GM18861 (cell line): Measurements from ENCODE around the gene KRTAP1-1.
"Not testable (repeated sequence)": the region's sequence is repeated elsewhere in the genome, so short reads cannot be mapped to it uniquely, and the experiment has no call there.

Experiments
- ATAC-seq: cut with Tn5 transposase; IDR thresholded peaks from one replicate; pipeline ENCODE4 v1.9.1; 2021; ENCODE audit not compliant: unreplicated experiment

KRTAP1-1 gene, protein sequence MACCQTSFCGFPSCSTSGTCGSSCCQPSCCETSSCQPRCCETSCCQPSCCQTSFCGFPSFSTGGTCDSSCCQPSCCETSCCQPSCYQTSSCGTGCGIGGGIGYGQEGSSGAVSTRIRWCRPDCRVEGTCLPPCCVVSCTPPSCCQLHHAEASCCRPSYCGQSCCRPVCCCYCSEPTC

DNA sequence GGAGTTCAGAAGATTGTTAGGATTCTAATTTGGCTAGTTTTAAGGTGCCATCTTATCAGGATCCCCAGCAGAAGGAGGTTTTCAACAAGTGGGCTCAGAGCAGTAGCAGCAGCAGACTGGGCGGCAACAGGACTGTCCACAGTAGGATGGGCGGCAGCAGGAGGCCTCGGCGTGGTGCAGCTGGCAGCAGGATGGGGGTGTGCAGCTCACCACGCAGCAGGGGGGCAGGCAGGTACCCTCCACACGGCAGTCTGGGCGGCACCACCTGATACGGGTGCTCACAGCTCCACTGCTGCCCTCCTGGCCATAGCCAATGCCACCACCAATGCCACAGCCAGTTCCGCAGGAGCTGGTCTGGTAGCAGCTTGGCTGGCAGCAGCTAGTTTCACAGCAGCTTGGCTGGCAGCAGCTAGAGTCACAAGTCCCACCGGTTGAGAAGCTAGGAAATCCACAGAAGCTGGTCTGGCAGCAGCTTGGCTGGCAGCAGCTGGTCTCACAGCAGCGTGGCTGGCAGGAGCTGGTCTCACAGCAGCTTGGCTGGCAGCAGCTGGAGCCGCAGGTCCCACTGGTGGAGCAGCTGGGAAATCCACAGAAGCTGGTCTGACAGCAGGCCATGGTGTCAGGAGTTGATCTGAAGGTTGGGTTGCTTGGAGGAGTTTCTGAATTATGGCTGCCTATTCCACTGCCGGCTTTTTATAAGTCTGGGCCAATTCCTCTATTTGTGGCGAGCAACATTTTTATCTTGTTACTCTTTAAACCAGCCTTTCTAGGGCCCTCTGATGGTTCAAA is at the start of gene KRTAP1-1:
TSS of gene KRTAP1-1 (minus strand) at position 668 of the 789 bp plus-strand sequence. CDS start at position 615, 53 bp downstream.
- ATAC-seq: not testable (repeated sequence)

DNA sequence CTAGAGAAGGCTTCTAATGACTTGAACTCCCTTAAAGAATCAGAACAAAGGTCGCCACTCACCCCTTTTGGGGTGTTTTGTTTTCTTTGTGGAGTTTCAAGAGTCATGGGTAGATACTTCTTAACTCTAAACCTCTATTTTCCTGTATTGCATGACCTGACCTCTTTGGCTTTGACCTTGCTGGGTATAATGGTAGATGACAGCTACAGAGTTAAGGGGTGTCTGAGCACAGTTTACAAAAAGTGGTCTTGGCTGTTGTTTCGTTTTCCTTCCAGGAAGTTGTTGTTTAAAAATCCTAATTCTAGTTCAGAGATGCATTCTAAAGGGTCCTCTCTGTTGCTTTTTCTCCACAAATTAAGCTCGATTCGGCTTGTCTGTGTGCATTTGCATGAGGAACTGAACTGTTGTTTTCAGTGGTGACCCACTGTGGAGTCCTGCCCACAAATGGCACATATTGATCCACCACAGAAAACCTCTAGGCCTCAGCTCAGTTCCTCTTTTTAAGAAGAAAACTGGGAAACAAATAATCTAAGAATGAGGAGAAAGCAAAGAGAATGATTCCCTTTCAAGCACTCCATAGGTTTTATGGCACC is 47.6 kb upstream of the KRTAP1-1 start:
- not testable (repeated sequence) for ATAC-seq

- not testable (repeated sequence) for ATAC-seq
Observed at GRCh38 chr17:41084100-41084856, 43.0 kb upstream of the KRTAP1-1 start, which contains the start of gene KRTAP4-7. Gene KRTAP4-7 (plus strand): TSS chr17:41084150. CDS start chr17:41084207, 57 bp downstream.

DNA sequence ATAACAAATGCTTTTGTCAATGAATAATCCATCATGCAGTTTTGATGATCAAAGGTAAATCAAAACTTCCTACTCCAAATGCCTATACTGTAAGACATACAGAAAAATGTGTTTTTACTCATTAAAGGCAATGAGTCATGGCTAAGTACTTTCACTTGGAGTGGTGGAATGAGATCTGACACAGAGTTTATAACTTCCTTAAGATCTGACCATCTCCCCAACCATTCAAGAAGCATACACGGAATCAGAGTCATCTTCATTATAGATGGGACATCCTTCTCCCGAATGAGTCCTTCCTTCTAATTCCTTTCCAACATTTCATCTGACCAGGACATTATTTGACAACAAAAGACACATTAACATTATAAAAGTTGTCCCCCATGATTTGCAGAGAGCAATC is 42.2 kb upstream of the KRTAP1-1 start:
- not testable (repeated sequence) for ATAC-seq

- no peak for ATAC-seq
Observed at GRCh38 chr17:41082626-41083025, 41.4 kb upstream of the KRTAP1-1 start.

DNA sequence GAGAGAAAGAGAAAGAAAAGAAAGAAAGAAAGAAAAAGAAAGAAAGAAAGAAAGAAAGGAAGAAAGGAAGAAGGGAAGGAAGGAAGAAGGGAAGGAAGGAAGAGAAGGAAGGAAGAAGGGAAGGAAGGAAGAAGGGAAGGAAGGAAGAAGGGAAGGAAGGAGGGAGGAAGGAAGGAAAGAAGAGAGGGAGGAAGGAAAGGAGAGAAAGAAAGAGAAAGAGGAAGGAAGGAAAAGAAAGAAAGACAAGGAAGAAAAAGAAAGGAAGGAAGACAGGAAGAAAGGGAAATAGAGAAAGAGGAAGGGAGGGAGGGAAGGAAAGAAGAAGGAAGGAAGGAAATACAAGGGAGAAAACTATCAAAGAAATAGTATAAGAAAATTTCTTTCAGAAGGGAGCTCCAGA is 35.5 kb upstream of the KRTAP1-1 start:
- no peak for ATAC-seq

- no peak for ATAC-seq
Observed at GRCh38 chr17:41073676-41074075, 32.4 kb upstream of the KRTAP1-1 start.

DNA sequence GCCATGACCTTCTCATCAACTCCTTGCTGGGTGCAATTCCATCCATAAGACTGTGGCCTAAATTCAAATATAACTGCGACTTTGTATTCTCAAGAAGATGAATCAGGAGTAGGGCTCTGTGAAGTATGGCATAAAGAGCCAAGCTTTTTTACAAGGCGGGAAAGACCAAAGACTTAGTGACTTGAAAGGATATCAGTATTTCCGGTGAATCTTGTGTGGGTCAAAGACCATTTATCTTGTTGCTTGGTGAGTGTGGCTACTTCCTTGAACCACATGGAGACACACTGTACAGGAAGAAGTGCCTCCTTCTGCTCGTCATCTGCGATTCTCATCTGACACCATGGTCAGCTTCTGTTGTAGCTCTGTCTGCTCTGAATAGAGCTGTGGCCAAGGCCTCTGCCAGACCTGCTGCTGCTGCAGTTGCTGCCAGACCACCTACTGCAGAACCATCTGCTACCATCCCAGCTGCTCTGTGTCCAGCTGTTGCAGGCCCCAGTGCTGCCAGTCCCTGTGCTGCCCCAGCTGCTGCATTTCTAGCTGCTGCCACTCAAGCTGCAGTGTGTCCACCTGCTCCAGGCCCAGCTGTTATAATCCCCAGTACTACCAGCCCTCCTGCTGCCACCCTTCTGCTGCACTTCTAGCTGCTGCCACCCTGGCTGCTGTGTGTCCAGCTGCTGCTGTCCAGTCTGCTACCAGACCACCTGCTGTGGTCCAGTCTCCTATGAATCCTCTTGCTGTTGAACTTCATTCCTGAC is 30.5 kb upstream of the KRTAP1-1 start:
- ATAC-seq: no peak

DNA sequence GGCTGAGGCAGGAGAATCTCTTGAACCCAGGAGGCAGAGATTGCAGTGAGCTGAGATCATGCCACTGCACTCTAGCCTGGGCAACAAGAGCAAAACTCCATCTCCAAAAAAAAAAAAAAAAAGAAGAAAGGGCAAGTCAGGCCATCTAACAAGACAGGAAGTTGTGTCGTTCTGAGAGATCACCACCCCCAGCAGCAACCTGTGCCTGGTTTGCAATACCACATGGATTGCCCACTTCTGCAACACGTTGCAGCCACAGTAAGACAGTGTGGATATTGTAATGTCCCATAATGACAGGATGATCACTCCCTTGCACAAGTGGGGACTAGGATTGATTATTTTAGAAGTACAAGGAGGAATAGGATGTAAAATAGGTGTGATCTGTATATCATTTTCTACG is 27.8 kb upstream of the KRTAP1-1 start:
- ATAC-seq: no peak

- ATAC-seq: no peak
Observed at GRCh38 chr17:41067281-41067680, 26.0 kb upstream of the KRTAP1-1 start.

DNA sequence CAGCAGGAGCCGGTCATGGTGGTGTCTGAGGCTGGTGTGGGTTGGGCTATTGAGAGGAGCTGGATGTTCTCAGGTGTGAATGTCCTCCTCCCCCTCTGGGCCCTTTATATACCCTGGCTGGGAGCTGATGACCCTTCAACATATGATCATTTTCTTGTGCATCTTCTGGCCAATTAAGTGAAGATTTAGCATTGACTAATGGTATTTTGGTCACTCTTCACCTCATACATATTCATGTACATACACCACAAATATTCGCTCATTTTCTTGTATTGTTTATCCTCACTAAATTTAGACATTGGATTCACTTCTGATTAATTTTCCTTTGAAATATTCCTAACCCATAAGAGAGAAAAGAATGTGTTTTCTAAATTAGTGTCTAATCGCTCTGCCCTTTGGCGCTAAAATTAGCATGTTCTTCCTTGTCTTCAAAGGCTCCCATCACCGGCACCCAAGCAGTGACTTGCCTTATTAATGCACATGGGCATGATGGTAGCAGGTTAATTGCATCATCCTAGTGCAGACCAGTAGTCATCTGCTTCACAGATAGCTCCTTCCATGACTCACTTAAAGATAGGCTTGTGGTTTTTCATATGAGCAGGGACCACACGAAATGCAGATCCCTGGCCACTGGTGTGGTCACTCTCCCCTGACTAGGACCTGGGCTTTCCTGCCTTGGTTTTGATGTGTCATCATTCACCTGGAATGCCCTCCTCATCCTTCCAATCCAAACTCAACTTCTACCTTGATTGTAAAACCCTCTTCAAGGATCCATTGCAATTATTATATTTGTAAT is 24.8 kb upstream of the KRTAP1-1 start, which contains the start of gene KRTAP2-4:
TSS of gene KRTAP2-4 (minus strand) at position 51 of the 796 bp plus-strand sequence. CDS start at position 17, 34 bp downstream.
- ATAC-seq: no peak

DNA sequence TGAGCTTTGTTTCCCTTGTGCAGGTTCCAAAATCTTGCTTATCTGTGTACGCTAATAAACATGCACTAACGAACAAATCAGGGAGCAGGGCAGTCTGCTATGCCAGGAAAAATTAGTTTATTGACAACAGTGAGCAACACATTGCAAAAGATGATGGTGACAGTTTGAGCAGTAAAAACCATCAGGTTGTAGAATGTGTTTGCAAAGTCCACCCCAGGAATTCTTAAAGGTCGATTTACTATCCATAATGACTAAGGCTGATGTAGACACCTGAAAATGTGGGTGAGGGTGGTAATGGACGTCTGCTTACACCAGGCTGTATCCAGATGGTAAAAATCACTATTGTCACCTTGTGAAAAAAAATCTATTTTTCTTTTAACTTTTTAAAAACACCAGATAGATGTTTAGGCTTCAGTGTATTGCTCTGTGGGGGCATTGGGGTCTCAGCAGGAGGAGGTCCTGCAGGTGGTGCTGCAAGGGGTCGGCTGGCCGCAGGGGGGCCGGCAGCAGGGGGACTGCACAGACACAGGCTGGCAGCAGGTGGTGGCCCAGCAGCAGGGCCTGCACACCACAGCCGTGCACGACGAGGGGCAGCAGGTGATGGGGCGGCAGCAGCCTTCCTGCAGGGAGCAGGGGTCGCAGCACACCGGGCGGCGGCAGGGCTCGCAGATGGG is 23.9 kb upstream of the KRTAP1-1 start:
- ATAC-seq: not testable (repeated sequence)

- ATAC-seq: no peak
Observed at GRCh38 chr17:41064301-41064700, 23.1 kb upstream of the KRTAP1-1 start.

GRCh38 chr17:41063449-41063848 is 22.2 kb upstream of the KRTAP1-1 start:
- ATAC-seq: no peak

DNA sequence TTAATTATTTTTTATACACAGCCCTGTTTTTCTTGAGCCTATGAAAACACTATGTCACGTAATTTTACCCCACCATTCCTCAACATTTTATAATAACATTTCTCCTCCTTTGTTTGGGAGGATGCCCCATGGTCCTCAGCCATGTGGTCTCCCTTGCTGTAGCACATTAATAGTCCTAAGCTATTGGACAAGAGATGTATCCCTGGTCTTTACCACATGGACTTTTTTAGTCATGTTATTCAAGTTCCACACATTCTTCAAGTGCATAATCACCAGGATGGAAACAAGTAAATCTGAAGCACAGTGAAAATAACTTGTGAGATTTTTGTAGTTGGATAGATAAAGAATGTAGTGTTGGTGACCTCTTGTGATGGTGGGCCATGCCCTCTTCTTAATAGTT is 20.7 kb upstream of the KRTAP1-1 start:
- no peak for ATAC-seq

- no peak for ATAC-seq
Observed at GRCh38 chr17:41060052-41060604, 18.9 kb upstream of the KRTAP1-1 start, which contains the start of gene KRTAP2-3. Gene KRTAP2-3 (minus strand): TSS chr17:41060114. CDS start chr17:41060050, 64 bp downstream.

DNA sequence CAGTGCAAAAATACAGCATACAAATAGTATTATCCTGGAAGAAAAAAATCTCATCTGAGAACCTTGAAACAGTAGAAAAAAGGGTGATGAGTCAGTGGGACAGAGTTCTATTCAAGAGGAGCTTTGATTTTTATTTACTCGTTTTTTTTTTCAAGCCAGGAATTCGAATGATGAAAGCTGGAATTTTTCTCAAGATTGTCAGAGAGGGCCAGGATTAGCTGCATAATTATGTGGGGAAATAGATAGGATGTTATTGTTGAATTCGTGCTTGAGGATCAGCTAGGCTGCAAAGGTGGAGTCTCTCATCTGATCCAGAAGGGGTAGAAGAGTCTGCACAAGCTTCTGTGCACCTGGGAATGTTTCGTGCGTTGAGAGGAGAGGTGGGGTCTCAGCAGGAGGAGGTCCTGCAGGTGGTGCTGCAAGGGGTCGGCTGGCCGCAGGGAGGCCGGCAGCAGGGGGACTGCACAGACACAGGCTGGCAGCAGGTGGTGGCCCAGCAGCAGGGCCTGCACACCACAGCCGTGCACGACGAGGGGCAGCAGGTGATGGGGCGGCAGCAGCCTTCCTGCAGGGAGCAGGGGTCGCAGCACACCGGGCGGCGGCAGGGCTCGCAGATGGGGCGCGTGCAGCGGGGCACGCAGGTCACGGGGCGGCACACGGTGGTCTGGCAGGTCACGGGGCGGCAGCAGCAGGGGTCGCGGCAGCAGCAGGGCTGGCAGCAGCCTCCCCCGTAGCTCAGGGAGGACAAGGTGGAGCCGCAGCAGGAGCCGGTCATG is 18.2 kb upstream of the KRTAP1-1 start:
- not testable (repeated sequence) for ATAC-seq

DNA sequence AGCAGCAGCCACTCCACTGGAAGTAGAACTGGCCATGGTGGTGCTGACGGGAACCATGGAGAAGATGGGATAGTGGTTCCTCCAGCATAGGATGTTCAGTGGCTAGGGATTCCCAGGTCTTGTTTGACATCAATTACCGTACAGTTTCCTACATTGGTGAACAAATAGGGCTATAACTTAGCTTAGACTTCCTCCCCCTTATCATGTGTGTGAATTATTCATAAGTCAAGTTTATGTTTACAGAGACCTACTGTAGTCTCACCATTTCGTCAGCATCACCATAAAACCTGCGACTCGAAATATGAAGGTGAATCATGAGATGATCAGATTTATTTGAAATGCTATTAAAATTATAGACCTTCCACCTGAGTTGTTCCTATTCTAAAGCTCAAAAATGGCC is 17.5 kb upstream of the KRTAP1-1 start:
- no peak for ATAC-seq
